HG02938 (cell line): Measurements from ENCODE around the gene ARMH1.
A peak's percentile ranks its signal among the peaks of the same experiment; 100 is the strongest.

Experiments
- ATAC-seq: cut with Tn5 transposase; IDR thresholded peaks from one replicate; pipeline ENCODE4 v1.9.1; 2021; ENCODE audit warnings: mild to moderate bottlenecking, moderate library complexity; ENCODE audit not compliant: unreplicated experiment

Gene ARMH1

GRCh38 chr1:44674113-44675000 is at the start of gene ARMH1, which contains the start of gene TMEM53:
ARMH1 (plus strand) TSS chr1:44674714; CDS start chr1:44689698, 14,984 bp downstream.
TMEM53 (minus strand) TSS chr1:44674481; CDS start chr1:44674391, 90 bp downstream.
- ATAC-seq = peak; percentile 93

- ATAC-seq = no peak
Measured at GRCh38 chr1:44625348-44625747, 49.2 kb upstream of the ARMH1 start.

- ATAC-seq = no peak
Measured at GRCh38 chr1:44628962-44629756, 45.4 kb upstream of the ARMH1 start.

GRCh38 chr1:44630116-44630515 is 44.4 kb upstream of the ARMH1 start:
- no peak for ATAC-seq

DNA sequence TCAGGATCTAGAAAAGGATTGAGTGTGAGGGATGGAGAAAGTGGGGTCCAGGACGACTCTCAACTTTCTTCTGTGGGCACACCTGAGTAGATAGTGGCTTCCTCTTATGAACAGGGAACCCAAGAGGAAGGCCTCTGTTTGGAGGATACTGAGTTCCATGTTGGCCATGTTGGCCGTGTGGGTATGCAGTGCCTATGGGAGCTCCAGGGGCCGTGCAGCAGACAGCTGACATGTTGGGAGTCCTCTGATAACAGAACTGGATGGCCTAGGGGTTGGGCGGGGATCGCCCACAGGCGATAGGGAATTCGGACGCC is 43.2 kb upstream of the ARMH1 start:
- no peak for ATAC-seq

- peak; percentile 58 for ATAC-seq
Measured at GRCh38 chr1:44631647-44632539, 42.6 kb upstream of the ARMH1 start.

DNA sequence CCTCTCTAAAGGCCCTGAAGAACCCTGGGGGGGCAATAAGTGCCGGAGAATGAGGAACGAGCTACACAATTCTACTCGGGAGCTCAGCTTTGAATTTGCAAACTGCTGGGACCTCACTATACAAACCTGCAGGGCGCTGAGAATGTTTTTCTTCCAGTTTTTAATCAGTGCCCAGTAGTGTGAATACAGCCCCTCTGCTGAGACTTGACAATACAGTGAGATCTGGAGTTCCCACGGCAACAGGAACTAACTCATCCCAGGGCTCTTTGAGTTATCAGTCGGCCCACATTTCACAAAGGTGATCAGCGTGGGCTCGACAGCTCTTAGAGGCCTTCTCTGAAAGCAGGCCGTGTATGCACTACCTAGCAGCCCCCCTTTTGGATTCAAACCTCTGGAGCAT is 41.9 kb upstream of the ARMH1 start:
- no peak for ATAC-seq

DNA sequence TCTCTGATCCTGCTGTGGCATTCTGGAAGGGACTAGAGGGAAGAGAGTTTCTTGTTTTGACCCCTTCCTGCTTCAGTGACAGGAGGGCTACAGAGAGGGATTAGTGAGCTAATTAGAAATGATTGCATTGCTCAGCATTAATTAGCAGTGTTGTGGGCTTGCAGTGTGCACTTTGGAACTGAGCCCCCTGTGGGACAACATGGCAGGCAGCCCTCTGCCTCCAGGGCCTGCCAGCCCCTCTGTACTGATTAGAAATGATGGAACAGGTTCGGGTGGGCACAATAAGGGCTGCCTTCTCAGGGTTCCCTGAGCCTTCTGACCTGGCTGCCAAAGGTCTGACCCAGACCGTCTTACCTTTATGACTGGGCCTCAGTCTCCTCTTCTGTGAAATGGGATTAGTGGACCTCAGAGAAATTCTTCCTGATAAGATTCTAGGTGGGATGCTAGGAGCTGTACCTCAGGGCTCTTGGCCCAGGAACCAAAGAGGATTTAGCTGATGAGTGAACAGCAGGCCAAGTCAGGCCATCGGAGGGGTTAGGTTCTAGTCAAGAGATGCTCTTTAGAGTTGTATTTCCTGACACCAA is 39.8 kb upstream of the ARMH1 start:
- ATAC-seq = no peak

GRCh38 chr1:44635439-44635838 is 39.1 kb upstream of the ARMH1 start:
- no peak for ATAC-seq

GRCh38 chr1:44636083-44636687 is 38.3 kb upstream of the ARMH1 start:
- ATAC-seq = no peak

- ATAC-seq = no peak
Measured at GRCh38 chr1:44636688-44637598, 37.6 kb upstream of the ARMH1 start.

DNA sequence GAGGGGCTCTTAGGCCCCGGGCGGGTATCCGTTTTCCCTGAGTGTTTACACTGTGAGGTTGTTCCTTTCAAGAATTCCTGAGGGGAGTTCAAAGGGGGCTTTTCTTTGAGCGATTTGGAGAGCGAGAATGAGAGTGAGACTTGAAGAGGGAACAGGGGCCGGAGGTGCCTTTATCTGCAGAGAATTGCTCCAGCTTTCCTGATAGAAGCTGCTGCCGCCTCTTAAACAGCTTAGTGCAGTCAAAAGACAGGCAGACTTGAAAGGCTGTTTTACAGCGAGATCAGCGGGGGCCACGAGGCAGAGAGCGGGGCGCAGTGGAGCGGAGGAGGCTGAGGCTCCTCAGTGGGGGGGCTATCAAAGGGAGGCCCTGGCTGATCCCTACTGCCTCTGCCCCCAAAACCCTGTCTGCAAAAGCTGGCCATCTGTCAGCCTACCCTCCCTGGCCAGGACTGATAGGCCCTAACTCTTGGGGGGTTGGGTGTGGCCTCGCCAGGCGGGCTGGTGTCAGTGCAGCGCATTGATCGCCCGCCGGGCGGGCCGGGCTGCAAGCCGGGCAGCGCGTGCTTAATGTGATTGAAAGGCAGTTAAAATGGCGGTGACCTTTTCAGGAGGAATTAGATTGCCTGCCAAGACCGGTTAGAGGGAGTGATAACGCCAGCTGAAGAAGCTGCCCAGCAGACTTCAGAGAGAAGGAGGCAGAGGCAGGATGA is 36.7 kb upstream of the ARMH1 start:
- ATAC-seq = no peak

DNA sequence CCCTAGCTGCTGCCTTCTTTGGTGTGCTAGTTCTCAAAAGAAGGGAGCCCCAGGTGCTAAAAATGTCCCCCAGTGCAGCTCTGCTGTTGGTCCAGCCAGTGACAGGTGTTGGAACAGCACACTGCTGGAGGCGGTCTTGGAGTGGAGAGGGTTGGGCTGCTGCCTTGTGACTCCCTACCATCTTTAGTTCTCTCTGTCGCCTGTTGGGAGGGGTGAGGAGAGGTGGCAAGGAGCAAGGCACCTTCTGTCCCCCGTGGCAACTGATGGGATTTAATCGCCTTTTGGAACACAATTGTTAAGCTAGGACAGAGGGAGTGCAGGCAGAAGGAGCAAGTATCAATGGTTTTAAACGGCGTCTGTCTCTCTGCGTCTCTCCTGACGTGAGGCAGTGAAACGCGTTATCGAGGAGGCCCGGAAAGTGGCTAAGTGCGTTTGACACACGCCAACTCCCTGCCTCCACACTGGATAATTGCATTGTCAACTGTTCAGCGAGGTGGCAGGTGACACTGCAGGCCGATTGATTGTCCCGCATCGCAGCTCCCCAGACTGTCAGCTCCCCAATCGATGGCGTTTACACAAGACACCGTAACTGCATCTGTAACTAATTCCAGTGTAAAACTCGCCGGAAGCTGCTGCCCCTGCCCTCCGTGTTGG is 34.2 kb upstream of the ARMH1 start:
- no peak for ATAC-seq

DNA sequence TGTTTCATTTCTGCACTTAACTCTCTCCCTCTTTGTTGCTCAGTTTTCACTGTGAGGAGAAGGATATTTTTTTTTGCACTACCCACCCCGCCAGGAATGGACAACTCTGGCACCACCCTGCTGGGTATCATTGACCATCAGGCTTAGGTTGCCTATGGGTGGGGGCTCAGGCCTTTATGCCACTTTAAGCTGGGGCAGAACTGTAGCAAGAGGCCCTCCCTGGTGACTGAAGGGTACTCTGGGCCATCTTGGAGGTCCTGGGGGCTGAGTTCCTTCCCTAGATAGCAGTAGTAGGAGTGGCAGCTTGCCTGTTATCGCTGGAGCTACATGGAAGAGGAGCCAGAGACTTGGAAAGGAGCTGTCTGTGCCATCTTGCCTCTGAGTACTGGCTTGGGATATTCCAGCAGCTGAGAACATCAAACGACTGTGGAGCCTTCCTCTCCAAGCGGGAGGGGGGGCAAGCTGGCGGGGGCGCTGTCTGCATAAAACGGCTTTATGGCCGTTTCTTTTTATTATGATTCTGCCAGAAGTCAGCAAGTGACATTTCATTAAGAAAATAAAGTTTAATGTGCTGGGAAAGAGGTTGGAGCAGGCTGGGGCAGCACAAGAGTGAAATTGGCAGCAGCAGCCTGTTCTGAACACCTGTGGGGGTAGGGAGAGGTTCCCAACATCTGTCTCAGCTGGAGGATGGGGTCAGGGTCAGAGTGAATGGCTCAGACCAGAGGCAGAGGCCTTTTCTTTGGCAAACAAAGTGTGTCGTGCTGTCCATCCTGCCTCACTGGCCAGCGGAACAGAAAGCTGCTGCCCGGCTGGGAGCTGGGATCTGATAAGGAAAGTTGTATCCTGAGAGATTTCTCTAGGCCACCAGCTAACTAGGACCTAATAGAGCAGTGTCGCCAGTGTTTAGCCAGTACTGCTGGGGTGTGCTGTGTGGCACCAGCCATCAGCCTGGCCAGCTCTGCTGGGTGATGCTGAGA is 33.1 kb upstream of the ARMH1 start:
- ATAC-seq = no peak

DNA sequence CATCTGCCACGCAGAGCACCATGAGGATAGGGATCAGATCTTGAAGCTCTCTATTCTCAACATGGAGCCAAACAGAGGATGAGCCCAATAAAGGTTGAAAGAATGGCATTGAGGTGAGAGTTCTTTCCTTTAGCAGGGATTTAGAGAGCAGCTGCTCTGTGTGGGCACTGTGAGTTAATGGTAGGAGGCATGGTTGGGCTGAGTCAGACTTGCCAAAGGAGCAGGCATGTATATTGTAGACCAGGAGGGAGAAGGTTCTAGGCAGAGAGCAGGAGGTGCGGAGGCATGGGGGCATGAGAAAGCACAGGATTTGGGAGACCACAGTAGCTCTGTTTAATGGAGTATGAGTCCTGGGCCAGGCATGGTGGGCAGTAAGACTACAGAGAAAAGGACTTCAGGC is 32.3 kb upstream of the ARMH1 start:
- no peak for ATAC-seq

GRCh38 chr1:44642925-44643324 is 31.6 kb upstream of the ARMH1 start:
- ATAC-seq = no peak
